Esophagus squamous epithelium (tissue), 4 donors: ENCODE results near the gene SYNPO2.

ENCODE experiments used
- CTCF ChIP-seq, 6 experiments: fragments of 450-650 bp in 4 of 6; fragments of 200-600 bp in 2 of 6; sonication (generic) in 2 of 6; IDR thresholded peaks; one replicate each; pipeline ENCODE4 v1.5.1; 2016 to 2019; ENCODE audit warnings: antibody characterized with exemption in 6 of 6, mild to moderate bottlenecking in 4 of 6, moderate library complexity in 4 of 6
- POLR2A ChIP-seq, 4 donors: fragments of 450-650 bp; IDR thresholded peaks; one replicate each; pipeline ENCODE4 v1.6.1; 2017; ENCODE audit warnings: antibody characterized with exemption in 4 of 4, mild to moderate bottlenecking in 4 of 4, moderate library complexity in 3 of 4

GRCh38 chr4:118889312-118889691 lies 648 bp downstream of the SYNPO2 start:
- TF ChIP-seq CTCF (IDR thresholded peaks at IDR 0.05) (no peak), POLR2A (IDR thresholded peaks at IDR 0.05) (no peak)
